Measurements from ENCODE around the gene FAR1.

FAR1 gene

GRCh38 chr11:13685461-13686108 lies 17.1 kb downstream of the FAR1 start:
- Histone ChIP-seq H3K27ac (ENCODE audit: insufficient read depth, low read length, poor library complexity, severe bottlenecking) (no peak overlapping the region), H3K4me3 (ENCODE audit: insufficient read depth, low read depth, low read length, poor library complexity, severe bottlenecking) (no peak overlapping the region), H3K9me3 (ENCODE audit: control insufficient read depth, low read length) (no peaks in the 10 kb centered on the region), H3K27me3 (replicated peaks; ENCODE audit: control insufficient read depth, insufficient read depth, low read length, poor library complexity, severe bottlenecking) (no peaks in the 10 kb centered on the region), H3K36me3 (ENCODE audit: control insufficient read depth, insufficient read depth, low read length) (no peaks in the 10 kb centered on the region), H3K4me1 (ENCODE audit: control insufficient read depth, insufficient read depth, low read length, poor library complexity, severe bottlenecking) (peaks cover 5% of the 10 kb centered on the region)
- DNase-seq = no peak

GRCh38 chr11:13686776-13687175 lies 18.3 kb downstream of the FAR1 start:
- Histone ChIP-seq H3K36me3 (ENCODE audit: control insufficient read depth, insufficient read depth, low read length) (no peaks in the 10 kb centered on the region), H3K4me3 (ENCODE audit: insufficient read depth, low read depth, low read length, poor library complexity, severe bottlenecking) (no peak overlapping the region), H3K27ac (ENCODE audit: insufficient read depth, low read length, poor library complexity, severe bottlenecking) (no peak overlapping the region), H3K27me3 (replicated peaks; ENCODE audit: control insufficient read depth, insufficient read depth, low read length, poor library complexity, severe bottlenecking) (no peaks in the 10 kb centered on the region), H3K4me1 (ENCODE audit: control insufficient read depth, insufficient read depth, low read length, poor library complexity, severe bottlenecking) (no peaks in the 10 kb centered on the region), H3K9me3 (ENCODE audit: control insufficient read depth, low read length) (no peaks in the 10 kb centered on the region)
- no peak for DNase-seq

- Histone ChIP-seq H3K36me3 (ENCODE audit: control insufficient read depth, insufficient read depth, low read length) (no peaks in the 10 kb centered on the region), H3K4me3 (ENCODE audit: insufficient read depth, low read depth, low read length, poor library complexity, severe bottlenecking) (no peak overlapping the region), H3K4me1 (ENCODE audit: control insufficient read depth, insufficient read depth, low read length, poor library complexity, severe bottlenecking) (no peaks in the 10 kb centered on the region), H3K27ac (ENCODE audit: insufficient read depth, low read length, poor library complexity, severe bottlenecking) (no peak overlapping the region), H3K27me3 (replicated peaks; ENCODE audit: control insufficient read depth, insufficient read depth, low read length, poor library complexity, severe bottlenecking) (no peaks in the 10 kb centered on the region), H3K9me3 (ENCODE audit: control insufficient read depth, low read length) (no peaks in the 10 kb centered on the region)
- DNase-seq = no peak
Observed at GRCh38 chr11:13687271-13687670, 18.8 kb downstream of the FAR1 start.

GRCh38 chr11:13691286-13691899 lies 22.9 kb downstream of the FAR1 start:
- no peaks in the 10 kb centered on the region for H3K36me3 ChIP-seq (ENCODE audit: control insufficient read depth, insufficient read depth, low read length)
- H3K9me3 ChIP-seq (ENCODE audit: control insufficient read depth, low read length) = no peaks in the 10 kb centered on the region
- no peaks in the 10 kb centered on the region for H3K27me3 ChIP-seq (replicated peaks; ENCODE audit: control insufficient read depth, insufficient read depth, low read length, poor library complexity, severe bottlenecking)
- H3K4me1 ChIP-seq (ENCODE audit: control insufficient read depth, insufficient read depth, low read length, poor library complexity, severe bottlenecking) = no peaks in the 10 kb centered on the region
- no peak for DNase-seq
- no peak overlapping the region for H3K4me3 ChIP-seq (ENCODE audit: insufficient read depth, low read depth, low read length, poor library complexity, severe bottlenecking)
- H3K27ac ChIP-seq (ENCODE audit: insufficient read depth, low read length, poor library complexity, severe bottlenecking) = no peak overlapping the region

GRCh38 chr11:13692172-13692571 lies 23.7 kb downstream of the FAR1 start:
- Histone ChIP-seq H3K27me3 (replicated peaks; ENCODE audit: control insufficient read depth, insufficient read depth, low read length, poor library complexity, severe bottlenecking) (no peaks in the 10 kb centered on the region), H3K36me3 (ENCODE audit: control insufficient read depth, insufficient read depth, low read length) (no peaks in the 10 kb centered on the region), H3K9me3 (ENCODE audit: control insufficient read depth, low read length) (no peaks in the 10 kb centered on the region), H3K27ac (ENCODE audit: insufficient read depth, low read length, poor library complexity, severe bottlenecking) (no peak overlapping the region), H3K4me3 (ENCODE audit: insufficient read depth, low read depth, low read length, poor library complexity, severe bottlenecking) (no peak overlapping the region), H3K4me1 (ENCODE audit: control insufficient read depth, insufficient read depth, low read length, poor library complexity, severe bottlenecking) (no peaks in the 10 kb centered on the region)
- no peak for DNase-seq

- H3K9me3 ChIP-seq (ENCODE audit: control insufficient read depth, low read length) = no peaks in the 10 kb centered on the region
- H3K27ac ChIP-seq (ENCODE audit: insufficient read depth, low read length, poor library complexity, severe bottlenecking) = no peak overlapping the region
- no peaks in the 10 kb centered on the region for H3K27me3 ChIP-seq (replicated peaks; ENCODE audit: control insufficient read depth, insufficient read depth, low read length, poor library complexity, severe bottlenecking)
- no peaks in the 10 kb centered on the region for H3K4me1 ChIP-seq (ENCODE audit: control insufficient read depth, insufficient read depth, low read length, poor library complexity, severe bottlenecking)
- H3K36me3 ChIP-seq (ENCODE audit: control insufficient read depth, insufficient read depth, low read length) = no peaks in the 10 kb centered on the region
- no peak for DNase-seq
- H3K4me3 ChIP-seq (ENCODE audit: insufficient read depth, low read depth, low read length, poor library complexity, severe bottlenecking) = no peak overlapping the region
Observed at GRCh38 chr11:13694115-13694514, 25.6 kb downstream of the FAR1 start.

GRCh38 chr11:13695886-13696285 lies 27.4 kb downstream of the FAR1 start:
- Histone ChIP-seq H3K4me3 (ENCODE audit: insufficient read depth, low read depth, low read length, poor library complexity, severe bottlenecking) (no peak overlapping the region), H3K36me3 (ENCODE audit: control insufficient read depth, insufficient read depth, low read length) (no peaks in the 10 kb centered on the region), H3K27me3 (replicated peaks; ENCODE audit: control insufficient read depth, insufficient read depth, low read length, poor library complexity, severe bottlenecking) (no peaks in the 10 kb centered on the region), H3K9me3 (ENCODE audit: control insufficient read depth, low read length) (no peaks in the 10 kb centered on the region), H3K27ac (ENCODE audit: insufficient read depth, low read length, poor library complexity, severe bottlenecking) (no peak overlapping the region), H3K4me1 (ENCODE audit: control insufficient read depth, insufficient read depth, low read length, poor library complexity, severe bottlenecking) (no peaks in the 10 kb centered on the region)
- no peak for DNase-seq

GRCh38 chr11:13697710-13698109 lies 29.2 kb downstream of the FAR1 start:
- no peak overlapping the region for H3K4me3 ChIP-seq (ENCODE audit: insufficient read depth, low read depth, low read length, poor library complexity, severe bottlenecking)
- peaks cover 3% of the 10 kb centered on the region for H3K36me3 ChIP-seq (ENCODE audit: control insufficient read depth, insufficient read depth, low read length)
- no peak overlapping the region for H3K27ac ChIP-seq (ENCODE audit: insufficient read depth, low read length, poor library complexity, severe bottlenecking)
- no peaks in the 10 kb centered on the region for H3K27me3 ChIP-seq (replicated peaks; ENCODE audit: control insufficient read depth, insufficient read depth, low read length, poor library complexity, severe bottlenecking)
- no peaks in the 10 kb centered on the region for H3K4me1 ChIP-seq (ENCODE audit: control insufficient read depth, insufficient read depth, low read length, poor library complexity, severe bottlenecking)
- DNase-seq = no peak
- H3K9me3 ChIP-seq (ENCODE audit: control insufficient read depth, low read length) = no peaks in the 10 kb centered on the region

- no peaks in the 10 kb centered on the region for H3K27me3 ChIP-seq (replicated peaks; ENCODE audit: control insufficient read depth, insufficient read depth, low read length, poor library complexity, severe bottlenecking)
- H3K4me3 ChIP-seq (ENCODE audit: insufficient read depth, low read depth, low read length, poor library complexity, severe bottlenecking) = no peak overlapping the region
- H3K27ac ChIP-seq (ENCODE audit: insufficient read depth, low read length, poor library complexity, severe bottlenecking) = no peak overlapping the region
- H3K9me3 ChIP-seq (ENCODE audit: control insufficient read depth, low read length) = no peaks in the 10 kb centered on the region
- no peaks in the 10 kb centered on the region for H3K4me1 ChIP-seq (ENCODE audit: control insufficient read depth, insufficient read depth, low read length, poor library complexity, severe bottlenecking)
- DNase-seq = no peak
- H3K36me3 ChIP-seq (ENCODE audit: control insufficient read depth, insufficient read depth, low read length) = peaks cover 3% of the 10 kb centered on the region
Observed at GRCh38 chr11:13698132-13698531, 29.7 kb downstream of the FAR1 start.

GRCh38 chr11:13699041-13699440 lies 30.6 kb downstream of the FAR1 start:
- DNase-seq = no peak
- Histone ChIP-seq H3K27ac (ENCODE audit: insufficient read depth, low read length, poor library complexity, severe bottlenecking) (no peak overlapping the region), H3K27me3 (replicated peaks; ENCODE audit: control insufficient read depth, insufficient read depth, low read length, poor library complexity, severe bottlenecking) (no peaks in the 10 kb centered on the region), H3K4me3 (ENCODE audit: insufficient read depth, low read depth, low read length, poor library complexity, severe bottlenecking) (no peak overlapping the region), H3K4me1 (ENCODE audit: control insufficient read depth, insufficient read depth, low read length, poor library complexity, severe bottlenecking) (no peaks in the 10 kb centered on the region), H3K36me3 (ENCODE audit: control insufficient read depth, insufficient read depth, low read length) (peaks cover 3% of the 10 kb centered on the region), H3K9me3 (ENCODE audit: control insufficient read depth, low read length) (no peaks in the 10 kb centered on the region)
